Fibroblast of lung (primary cell): ENCODE data around the gene GARNL3. TPM values are rescaled to one million over a fixed set of nuclear protein-coding genes. Genes with fewer than 3 reads are reported as not detected.

Source experiments
- DNase-seq, 2 donors: peaks; one replicate each; pipeline versions ENCODE4 v3.0.0 to v3.0.0-alpha.2; 2010; ENCODE audit warnings: low read depth in 2 of 2
- H2AFZ ChIP-seq: 2 replicates; pipeline ENCODE4 v1.5.1; 2012; ENCODE audit warnings: low read length, control low read depth, inconsistent platforms
- H3K27ac ChIP-seq: 2 replicates; pipeline ENCODE4 v1.5.1; 2011; ENCODE audit warnings: low read length, control low read depth; ENCODE audit not compliant: insufficient read depth
- H3K27me3 ChIP-seq: 2 replicates; pipeline ENCODE4 v1.5.1; 2011; ENCODE audit warnings: mild to moderate bottlenecking, low read length; ENCODE audit not compliant: control insufficient read depth, insufficient read depth
- H3K36me3 ChIP-seq: 2 replicates; pipeline ENCODE4 v1.5.1; 2011; ENCODE audit warnings: low read length; ENCODE audit not compliant: control insufficient read depth, insufficient read depth
- H3K4me1 ChIP-seq: 2 replicates; pipeline ENCODE4 v1.5.1; 2011; ENCODE audit warnings: low read length; ENCODE audit not compliant: control insufficient read depth, insufficient read depth; ENCODE audit errors: extremely low read depth
- H3K4me2 ChIP-seq: 2 replicates; pipeline ENCODE4 v1.5.1; 2011; ENCODE audit warnings: low read length, control low read depth; ENCODE audit not compliant: insufficient read depth; ENCODE audit errors: extremely low read depth
- H3K4me3 ChIP-seq, 4 experiments: fragments of 200-600 bp in 1 of 4; sonication (generic) in 1 of 4; replicated peaks in 1 of 4; 2 replicates each; pipeline ENCODE4 v1.5.1; 2011 to 2016; ENCODE audit warnings: low read length in 4 of 4, low read depth in 3 of 4, mild to moderate bottlenecking in 3 of 4, control low read depth in 2 of 4, inconsistent platforms in 1 of 4, mixed read lengths in 1 of 4; ENCODE audit not compliant: insufficient read depth in 1 of 4; ENCODE audit errors: control extremely low read depth in 1 of 4
- H3K79me2 ChIP-seq: 2 replicates; pipeline ENCODE4 v1.5.1; 2012; ENCODE audit warnings: mild to moderate bottlenecking, low read length, inconsistent platforms; ENCODE audit not compliant: control insufficient read depth, insufficient read depth
- H3K9ac ChIP-seq: 2 replicates; pipeline ENCODE4 v1.5.1; 2011; ENCODE audit warnings: mild to moderate bottlenecking, low read length, control low read depth; ENCODE audit not compliant: insufficient read depth
- H3K9me3 ChIP-seq: 2 replicates; pipeline ENCODE4 v1.5.1; 2012; ENCODE audit warnings: low read depth, low read length; ENCODE audit not compliant: control insufficient read depth, insufficient read depth
- H4K20me1 ChIP-seq: 2 replicates; pipeline ENCODE4 v1.5.1; 2011; ENCODE audit warnings: low read length; ENCODE audit not compliant: control insufficient read depth, insufficient read depth; ENCODE audit errors: extremely low read depth
- EZH2 ChIP-seq: IDR thresholded peaks from 2 replicates; pipeline ENCODE4 v1.5.1; 2012; ENCODE audit warnings: low read length, control low read depth, mild to moderate bottlenecking; ENCODE audit errors: missing control alignments
- polyA plus RNA-seq, 2 donors: library from polyadenylated mRNA; depleted of rRNA in 1 of 2; stranded (reverse) in 1 of 2; unstranded in 1 of 2; fragments of >200 nt; gene quantifications; 2 replicates each; pipeline ENCODE4 v1.2.1, GENCODE V29; 2011 to 2012; ENCODE audit warnings: missing spikeins in 1 of 2
- total RNA-seq: library from RNA; depleted of rRNA; stranded (reverse); fragments of >200 nt; gene quantifications from 2 replicates; pipeline ENCODE4 v1.2.1, GENCODE V29; 2014
- TF ChIP-seq, protein P1 (sequence below), 2 donors: IDR thresholded peaks in 1 of 2; conservative IDR thresholded peaks in 1 of 2; 1 replicate in 1 of 2; 2 replicates in 1 of 2; pipeline ENCODE4 v1.5.1; 2011 to 2012; ENCODE audit warnings: low read length in 2 of 2, control low read depth in 1 of 2, inconsistent platforms in 1 of 2, low read depth in 1 of 2, mild to moderate bottlenecking in 1 of 2

GARNL3 gene
- total and polyA plus RNA-seq, 2 donors (not counting 1 experiment from before 2014, with no cell fraction given), result 1.5 to 6.4 TPM

DNA sequence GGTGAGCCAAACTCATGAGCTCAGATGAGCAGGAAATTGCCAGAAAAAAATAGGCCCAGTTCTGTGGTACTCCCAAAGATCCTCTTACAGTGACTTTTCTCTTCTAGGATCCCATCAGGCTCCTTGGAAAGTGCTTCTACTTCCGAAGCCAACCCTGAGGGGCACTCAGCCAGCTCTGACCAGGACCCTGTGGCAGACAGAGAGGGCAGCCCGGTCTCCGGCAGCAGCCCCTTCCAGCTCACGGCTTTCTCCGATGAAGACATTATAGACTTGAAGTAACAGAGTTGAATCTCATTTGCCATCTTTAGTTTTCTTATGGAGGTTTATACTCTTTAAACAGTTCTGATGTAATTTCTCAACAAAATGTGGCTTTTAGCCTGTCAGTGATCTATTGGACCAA is 128.4 kb downstream of the GARNL3 start:
- Histone ChIP-seq H3K27ac (no peak overlapping the region), H3K9me3 (no peaks in the 10 kb centered on the region), H4K20me1 (no peaks in the 10 kb centered on the region), H3K4me3 (no peak overlapping the region), H3K79me2 (no peaks in the 10 kb centered on the region), H3K9ac (no peak overlapping the region), H3K27me3 (no peaks in the 10 kb centered on the region), H3K4me1 (peaks cover 7% of the 10 kb centered on the region), H2AFZ (no peak overlapping the region), H3K36me3 (no peaks in the 10 kb centered on the region), H3K4me2 (no peak overlapping the region)
- no peak for DNase-seq
- TF ChIP-seq EZH2, result no peak
- TF ChIP-seq, protein P1, sequence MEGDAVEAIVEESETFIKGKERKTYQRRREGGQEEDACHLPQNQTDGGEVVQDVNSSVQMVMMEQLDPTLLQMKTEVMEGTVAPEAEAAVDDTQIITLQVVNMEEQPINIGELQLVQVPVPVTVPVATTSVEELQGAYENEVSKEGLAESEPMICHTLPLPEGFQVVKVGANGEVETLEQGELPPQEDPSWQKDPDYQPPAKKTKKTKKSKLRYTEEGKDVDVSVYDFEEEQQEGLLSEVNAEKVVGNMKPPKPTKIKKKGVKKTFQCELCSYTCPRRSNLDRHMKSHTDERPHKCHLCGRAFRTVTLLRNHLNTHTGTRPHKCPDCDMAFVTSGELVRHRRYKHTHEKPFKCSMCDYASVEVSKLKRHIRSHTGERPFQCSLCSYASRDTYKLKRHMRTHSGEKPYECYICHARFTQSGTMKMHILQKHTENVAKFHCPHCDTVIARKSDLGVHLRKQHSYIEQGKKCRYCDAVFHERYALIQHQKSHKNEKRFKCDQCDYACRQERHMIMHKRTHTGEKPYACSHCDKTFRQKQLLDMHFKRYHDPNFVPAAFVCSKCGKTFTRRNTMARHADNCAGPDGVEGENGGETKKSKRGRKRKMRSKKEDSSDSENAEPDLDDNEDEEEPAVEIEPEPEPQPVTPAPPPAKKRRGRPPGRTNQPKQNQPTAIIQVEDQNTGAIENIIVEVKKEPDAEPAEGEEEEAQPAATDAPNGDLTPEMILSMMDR (conservative IDR thresholded peaks at IDR 0.05 in 1 of 2, IDR thresholded peaks at IDR 0.05 in 1 of 2; ENCODE audit: low read depth in 1 of 2, low read length in 2 of 2), result no peak

DNA sequence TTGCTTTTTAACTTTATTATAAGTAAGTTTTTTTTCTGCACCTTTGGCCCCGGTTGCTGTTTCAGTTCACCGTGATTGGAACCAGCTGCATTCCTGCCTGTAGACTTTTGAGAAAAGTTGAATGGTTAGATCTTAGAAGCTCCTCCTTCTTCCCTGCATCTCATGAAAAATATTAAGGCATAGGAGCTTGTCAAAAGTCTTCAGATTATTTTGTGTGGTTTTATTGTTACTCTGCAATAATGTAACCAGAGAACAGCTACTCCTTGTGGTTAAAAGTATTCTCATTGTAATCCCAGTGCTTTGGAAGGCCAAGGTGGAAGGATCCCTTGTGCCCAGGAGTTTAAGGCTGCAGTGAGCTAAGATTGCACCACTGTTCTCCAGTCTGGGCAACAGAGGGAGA is 129.1 kb downstream of the GARNL3 start:
- Histone ChIP-seq H3K4me3 (no peak overlapping the region), H3K79me2 (peaks cover 1% of the 10 kb centered on the region), H3K9me3 (no peaks in the 10 kb centered on the region), H4K20me1 (no peaks in the 10 kb centered on the region), H3K4me1 (peaks cover 4% of the 10 kb centered on the region), H3K27ac (no peak overlapping the region), H3K36me3 (no peaks in the 10 kb centered on the region), H3K27me3 (no peaks in the 10 kb centered on the region), H2AFZ (no peak overlapping the region), H3K9ac (no peak overlapping the region), H3K4me2 (no peak overlapping the region)
- TF ChIP-seq, protein P1 (conservative IDR thresholded peaks at IDR 0.05 in 1 of 2, IDR thresholded peaks at IDR 0.05 in 1 of 2; ENCODE audit: low read depth in 1 of 2, low read length in 2 of 2), result peak; percentile 24 to 34
- TF ChIP-seq EZH2, result no peak
- DNase-seq, result peak; percentile 25 to 52

DNA sequence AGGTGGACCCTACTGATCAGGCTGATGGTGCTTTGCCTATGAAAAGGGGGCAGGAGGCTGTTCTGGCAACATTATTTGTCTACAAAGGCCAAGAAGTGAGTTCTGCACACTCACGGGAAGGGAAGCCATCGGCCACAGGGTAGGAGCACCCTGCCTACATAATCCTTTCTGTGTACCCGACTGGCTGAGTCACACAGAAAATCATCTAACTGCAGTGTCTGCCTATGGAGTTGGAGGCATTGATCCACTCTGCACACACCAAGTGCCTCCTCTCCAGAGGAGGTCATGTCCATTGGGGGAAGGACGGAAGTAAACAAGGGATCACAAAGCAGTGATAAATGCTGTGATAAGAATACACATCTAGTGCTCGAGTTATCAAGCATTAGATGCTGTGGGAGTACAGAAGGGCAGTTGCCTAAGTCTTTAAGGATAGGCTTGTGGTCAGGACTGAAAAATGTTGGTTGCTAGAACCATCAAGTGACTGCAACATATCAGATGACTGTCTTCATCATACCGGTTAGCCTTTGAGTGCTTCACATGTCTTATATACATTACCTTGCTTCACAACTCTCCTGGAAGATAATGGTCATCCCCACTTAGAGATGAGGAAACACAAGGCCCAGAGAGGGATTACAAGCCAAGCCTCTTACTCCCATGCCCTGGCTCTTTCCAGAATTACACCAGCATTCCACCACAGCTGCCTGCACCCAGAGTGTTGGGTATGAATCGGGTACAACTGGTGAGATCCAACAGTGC is 131.1 kb downstream of the GARNL3 start:
- no peak overlapping the region for H3K9ac ChIP-seq

More for the DNA sequence above, 131.1 kb downstream of the GARNL3 start:
- H4K20me1 ChIP-seq, result no peaks in the 10 kb centered on the region
- no peaks in the 10 kb centered on the region for H3K36me3 ChIP-seq
- no peak overlapping the region for H2AFZ ChIP-seq
- peaks cover 1% of the 10 kb centered on the region for H3K79me2 ChIP-seq
- no peaks in the 10 kb centered on the region for H3K9me3 ChIP-seq
- H3K27me3 ChIP-seq, result no peaks in the 10 kb centered on the region
- no peak for TF ChIP-seq EZH2
- TF ChIP-seq, protein P1 (conservative IDR thresholded peaks at IDR 0.05 in 1 of 2, IDR thresholded peaks at IDR 0.05 in 1 of 2; ENCODE audit: low read depth in 1 of 2, low read length in 2 of 2), result no peak
- H3K4me1 ChIP-seq, result no peaks in the 10 kb centered on the region
- H3K4me2 ChIP-seq, result no peak overlapping the region
- no peak overlapping the region for H3K27ac ChIP-seq
- H3K4me3 ChIP-seq, result no peak overlapping the region
- DNase-seq, result peak in 1 of 2 donors; percentile 2
